ENCODE data around the gene ZSCAN10. TPM values are rescaled to one million over a fixed set of nuclear protein-coding genes. Genes with fewer than 3 reads are reported as not detected.
A peak's percentile ranks its signal among the peaks of the same experiment; 100 is the strongest.

The ZSCAN10 gene
- total and polyA plus RNA-seq, 9 of the 15 experiments (the other 6 are each of a cell fraction or from before 2014, with no cell fraction given): 0.22 TPM; not detected in 8

- peak; percentile 31 to 88 (median 75) for TF ChIP-seq YY1 (IDR thresholded peaks at IDR 0.05; ENCODE audit: borderline replicate concordance in 1 of 3, control insufficient read depth in 1 of 3, extremely low read depth in 1 of 3, insufficient read depth in 3 of 3, insufficient read length in 1 of 3, insufficient replicate concordance in 2 of 3, low read depth in 1 of 3, low read length in 2 of 3)
- no peak for TF ChIP-seq NCOA1 (IDR thresholded peaks at IDR 0.05; ENCODE audit: low read depth)
- TF ChIP-seq TFAP4 (CRISPR knock-in tag; IDR thresholded peaks at IDR 0.05; ENCODE audit: borderline replicate concordance): peak; percentile 92
- peak in 1 of 2 experiments; percentile 81; a peak in 2 of 4 replicates for TF ChIP-seq FOXA3 (CRISPR knock-in tag; conservative IDR thresholded peaks at IDR 0.05 in 1 of 2, IDR thresholded peaks at IDR 0.05 in 1 of 2)
- TF ChIP-seq BRF1 (IDR thresholded peaks at IDR 0.05; ENCODE audit: borderline replicate concordance, extremely low read depth, insufficient read length): no peak
- peak; percentile 34 to 51; a peak in 3 of 4 replicates for TF ChIP-seq RAD21 (CRISPR knock-in tag; conservative IDR thresholded peaks at IDR 0.05 in 1 of 2, IDR thresholded peaks at IDR 0.05 in 1 of 2)
- peak; percentile 55; the same call in 1 of the 2 replicates for TF ChIP-seq TGIF2 (CRISPR knock-in tag; IDR thresholded peaks at IDR 0.05)
- peak; percentile 47 for TF ChIP-seq CXXC5 (CRISPR knock-in tag; IDR thresholded peaks at IDR 0.05)
- peak; percentile 58 for TF ChIP-seq CEBPG (CRISPR knock-in tag; IDR thresholded peaks at IDR 0.05)
- no peak for TF ChIP-seq CEBPG (tag; conservative IDR thresholded peaks at IDR 0.05 in 1 of 2, IDR thresholded peaks at IDR 0.05 in 1 of 2)
- TF ChIP-seq SIN3A (IDR thresholded peaks at IDR 0.05; ENCODE audit: borderline replicate concordance in 2 of 2, control insufficient read depth in 1 of 2, low read depth in 2 of 2, low read length in 2 of 2): peak; percentile 27 to 90; a peak in 2 of 4 replicates
- TF ChIP-seq, protein P1, sequence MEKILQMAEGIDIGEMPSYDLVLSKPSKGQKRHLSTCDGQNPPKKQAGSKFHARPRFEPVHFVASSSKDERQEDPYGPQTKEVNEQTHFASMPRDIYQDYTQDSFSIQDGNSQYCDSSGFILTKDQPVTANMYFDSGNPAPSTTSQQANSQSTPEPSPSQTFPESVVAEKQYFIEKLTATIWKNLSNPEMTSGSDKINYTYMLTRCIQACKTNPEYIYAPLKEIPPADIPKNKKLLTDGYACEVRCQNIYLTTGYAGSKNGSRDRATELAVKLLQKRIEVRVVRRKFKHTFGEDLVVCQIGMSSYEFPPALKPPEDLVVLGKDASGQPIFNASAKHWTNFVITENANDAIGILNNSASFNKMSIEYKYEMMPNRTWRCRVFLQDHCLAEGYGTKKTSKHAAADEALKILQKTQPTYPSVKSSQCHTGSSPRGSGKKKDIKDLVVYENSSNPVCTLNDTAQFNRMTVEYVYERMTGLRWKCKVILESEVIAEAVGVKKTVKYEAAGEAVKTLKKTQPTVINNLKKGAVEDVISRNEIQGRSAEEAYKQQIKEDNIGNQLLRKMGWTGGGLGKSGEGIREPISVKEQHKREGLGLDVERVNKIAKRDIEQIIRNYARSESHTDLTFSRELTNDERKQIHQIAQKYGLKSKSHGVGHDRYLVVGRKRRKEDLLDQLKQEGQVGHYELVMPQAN (IDR thresholded peaks at IDR 0.05; ENCODE audit: borderline replicate concordance): peak; percentile 94
- no peak for TF ChIP-seq NFXL1 (CRISPR knock-in tag; IDR thresholded peaks at IDR 0.05)
- no peak for TF ChIP-seq NFE2 (IDR thresholded peaks at IDR 0.05; ENCODE audit: low read depth)
- TF ChIP-seq, protein P2, sequence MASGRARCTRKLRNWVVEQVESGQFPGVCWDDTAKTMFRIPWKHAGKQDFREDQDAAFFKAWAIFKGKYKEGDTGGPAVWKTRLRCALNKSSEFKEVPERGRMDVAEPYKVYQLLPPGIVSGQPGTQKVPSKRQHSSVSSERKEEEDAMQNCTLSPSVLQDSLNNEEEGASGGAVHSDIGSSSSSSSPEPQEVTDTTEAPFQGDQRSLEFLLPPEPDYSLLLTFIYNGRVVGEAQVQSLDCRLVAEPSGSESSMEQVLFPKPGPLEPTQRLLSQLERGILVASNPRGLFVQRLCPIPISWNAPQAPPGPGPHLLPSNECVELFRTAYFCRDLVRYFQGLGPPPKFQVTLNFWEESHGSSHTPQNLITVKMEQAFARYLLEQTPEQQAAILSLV (tag; IDR thresholded peaks at IDR 0.05): no peak
- peak; percentile 78 for TF ChIP-seq ZFX (CRISPR knock-in tag; IDR thresholded peaks at IDR 0.05)
- TF ChIP-seq, protein P3, sequence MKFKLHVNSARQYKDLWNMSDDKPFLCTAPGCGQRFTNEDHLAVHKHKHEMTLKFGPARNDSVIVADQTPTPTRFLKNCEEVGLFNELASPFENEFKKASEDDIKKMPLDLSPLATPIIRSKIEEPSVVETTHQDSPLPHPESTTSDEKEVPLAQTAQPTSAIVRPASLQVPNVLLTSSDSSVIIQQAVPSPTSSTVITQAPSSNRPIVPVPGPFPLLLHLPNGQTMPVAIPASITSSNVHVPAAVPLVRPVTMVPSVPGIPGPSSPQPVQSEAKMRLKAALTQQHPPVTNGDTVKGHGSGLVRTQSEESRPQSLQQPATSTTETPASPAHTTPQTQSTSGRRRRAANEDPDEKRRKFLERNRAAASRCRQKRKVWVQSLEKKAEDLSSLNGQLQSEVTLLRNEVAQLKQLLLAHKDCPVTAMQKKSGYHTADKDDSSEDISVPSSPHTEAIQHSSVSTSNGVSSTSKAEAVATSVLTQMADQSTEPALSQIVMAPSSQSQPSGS (CRISPR knock-in tag; IDR thresholded peaks at IDR 0.05): no peak
Measured at GRCh38 chr16:3123986-3124886, 25.1 kb upstream of the ZSCAN10 start (continued).
